HG03460 (cell line): ENCODE measurements around the gene AGMO.

Experiments
- ATAC-seq: cut with Tn5 transposase; IDR thresholded peaks from one replicate; pipeline ENCODE4 v1.9.1; 2021; ENCODE audit not compliant: unreplicated experiment

The AGMO gene

GRCh38 chr7:15504351-15504750 lies 57.5 kb downstream of the AGMO start:
- ATAC-seq, result no peak

DNA sequence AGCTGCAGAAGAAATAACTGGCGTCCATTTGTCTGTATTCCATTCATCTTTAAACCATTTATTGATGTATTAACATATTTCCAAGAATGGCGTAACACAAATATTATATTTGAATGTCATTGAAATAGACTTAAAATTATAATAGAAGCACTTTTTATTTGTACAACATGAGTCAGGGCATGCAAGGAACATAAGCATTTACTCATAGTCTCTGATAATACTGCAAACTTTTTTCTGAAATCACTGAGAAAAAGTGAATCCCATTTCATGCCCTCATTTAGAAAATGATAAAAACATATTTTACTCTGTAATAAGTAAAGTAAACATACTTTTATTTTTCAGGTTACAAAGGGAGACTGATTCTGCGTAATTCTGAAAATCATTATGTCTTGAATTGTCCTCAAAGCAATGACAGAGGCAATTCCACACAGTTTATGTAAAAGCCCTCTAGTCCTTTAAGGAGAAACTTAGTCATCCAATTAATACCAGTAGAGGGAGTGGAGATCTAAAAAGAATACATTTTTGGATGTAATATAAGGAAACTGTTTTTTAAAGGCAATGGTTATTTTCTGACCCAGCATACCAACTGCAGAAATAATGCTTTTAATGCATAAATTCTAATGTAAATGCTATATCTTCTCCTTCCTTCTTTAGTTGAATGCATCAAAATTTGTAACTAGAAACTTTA lies 58.1 kb downstream of the AGMO start:
- no peak for ATAC-seq

GRCh38 chr7:15498465-15498864 lies 63.4 kb downstream of the AGMO start:
- no peak for ATAC-seq

DNA sequence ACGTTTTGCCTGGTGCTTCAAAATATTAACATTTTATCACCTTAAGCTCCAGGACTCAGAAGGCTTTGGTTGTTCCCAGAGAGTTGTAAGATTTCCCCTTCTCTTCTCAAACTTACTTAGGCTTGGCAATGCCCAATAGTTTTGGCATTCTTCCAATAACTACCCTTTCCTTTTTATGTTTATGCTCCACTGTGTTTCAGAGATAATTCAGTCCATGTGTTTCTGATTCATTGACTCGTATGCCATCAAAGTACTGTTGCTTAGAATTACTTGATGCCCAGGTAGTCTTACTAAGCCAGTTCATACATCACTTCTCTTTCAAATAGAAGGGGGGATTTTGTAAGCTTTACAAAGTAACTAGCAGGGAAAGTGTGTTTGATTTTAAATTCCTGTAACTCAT lies 66.6 kb downstream of the AGMO start:
- ATAC-seq, result no peak

- no peak for ATAC-seq
These were observed 67.1 kb downstream of the AGMO start for GRCh38 chr7:15494711-15495110.

DNA sequence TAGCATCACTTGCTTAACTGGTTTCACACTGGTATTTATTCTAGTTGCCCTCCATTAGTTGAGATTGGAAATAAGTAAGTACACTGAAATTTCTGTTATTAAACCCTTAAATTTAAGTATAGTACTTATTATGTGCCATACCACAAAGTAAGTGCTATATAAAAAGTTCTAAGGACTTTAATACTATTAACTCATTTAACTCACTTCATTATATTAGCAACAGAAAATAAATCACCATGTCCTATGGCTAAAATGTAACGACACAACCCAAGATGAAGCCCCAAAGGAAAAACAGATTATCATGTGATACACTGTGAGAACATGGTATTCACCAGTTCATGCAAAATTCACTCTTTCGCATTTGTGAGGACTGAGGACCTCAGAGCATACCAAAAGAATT lies 70.5 kb downstream of the AGMO start:
- no peak for ATAC-seq

GRCh38 chr7:15490291-15490690 lies 71.5 kb downstream of the AGMO start:
- no peak for ATAC-seq

GRCh38 chr7:15489861-15490260 lies 72.0 kb downstream of the AGMO start:
- no peak for ATAC-seq

GRCh38 chr7:15489383-15489782 lies 72.4 kb downstream of the AGMO start:
- no peak for ATAC-seq

DNA sequence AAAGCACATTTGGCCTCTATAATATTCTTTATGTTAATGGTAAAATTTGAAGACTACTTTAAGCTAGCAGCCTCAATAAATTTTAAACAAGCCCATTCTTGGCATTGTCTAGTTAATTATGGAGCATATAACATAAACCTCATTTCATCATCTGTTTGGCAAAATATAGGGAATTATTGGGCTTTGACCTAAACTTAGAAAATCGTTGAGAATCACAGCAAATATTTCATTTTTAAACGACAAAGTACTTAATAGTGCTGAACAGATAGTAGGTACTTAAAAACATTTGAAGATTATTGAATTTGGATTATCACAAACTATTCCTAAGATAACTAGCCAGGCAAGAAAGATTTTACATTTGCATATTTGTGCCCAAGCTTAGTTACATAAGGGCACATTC lies 73.4 kb downstream of the AGMO start:
- ATAC-seq, result no peak

DNA sequence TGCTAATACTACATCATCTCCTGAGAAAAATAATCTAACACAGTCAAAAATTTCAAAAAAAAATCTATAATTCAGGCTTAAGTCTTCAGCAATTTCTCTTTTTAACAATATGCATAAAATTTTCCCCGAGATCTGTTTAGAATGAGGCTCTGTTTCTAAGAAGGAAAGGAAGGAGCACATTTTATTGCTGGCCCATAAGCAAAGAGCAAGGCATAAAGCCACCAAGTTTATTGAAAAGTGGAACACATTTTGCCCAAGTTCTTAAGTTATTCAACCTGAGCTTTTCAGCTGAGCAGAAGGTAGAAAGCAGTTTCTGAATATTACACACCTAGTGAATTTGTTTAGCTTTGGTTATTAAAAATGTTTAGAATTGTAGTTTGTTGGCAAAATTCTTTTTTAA lies 73.9 kb downstream of the AGMO start:
- no peak for ATAC-seq

GRCh38 chr7:15485998-15486397 lies 75.8 kb downstream of the AGMO start:
- no peak for ATAC-seq

DNA sequence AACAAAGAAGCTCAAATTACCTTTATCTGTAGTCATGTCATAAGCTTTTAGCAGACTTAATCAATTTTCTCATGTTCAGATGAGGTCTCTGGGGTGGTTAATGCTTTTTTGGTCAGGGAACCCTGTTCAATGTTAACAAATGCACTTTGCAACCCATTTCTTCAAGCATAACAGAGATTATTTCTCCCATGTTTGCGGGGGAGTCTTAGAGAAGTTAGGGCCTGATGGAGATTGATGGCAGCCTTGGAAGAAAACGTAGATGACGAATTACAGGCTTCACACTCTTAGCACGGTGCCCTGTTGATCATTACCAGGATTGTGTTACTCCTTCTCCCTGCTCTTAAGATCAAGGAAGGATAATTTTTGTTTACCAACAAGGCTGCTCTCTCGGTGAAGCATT lies 76.4 kb downstream of the AGMO start:
- ATAC-seq, result no peak

DNA sequence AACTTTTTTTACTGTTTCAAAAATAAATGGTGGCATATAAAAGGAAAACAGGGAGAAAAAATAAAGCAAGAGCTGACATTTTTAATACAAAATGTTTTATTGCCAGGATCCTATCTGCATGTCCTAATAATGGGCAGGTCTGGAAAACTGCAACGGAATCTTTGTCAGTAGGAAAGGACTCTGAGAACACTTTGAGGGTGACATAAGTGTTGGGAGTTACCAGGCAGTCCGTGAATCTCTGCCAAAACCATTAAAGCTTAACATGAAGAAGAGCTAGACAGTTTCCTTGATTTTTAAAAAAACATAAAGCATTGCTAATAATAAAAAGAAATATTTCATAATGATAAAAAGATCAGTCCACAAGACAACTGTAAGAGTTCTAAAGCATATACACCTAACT lies 80.7 kb downstream of the AGMO start:
- ATAC-seq, result no peak

DNA sequence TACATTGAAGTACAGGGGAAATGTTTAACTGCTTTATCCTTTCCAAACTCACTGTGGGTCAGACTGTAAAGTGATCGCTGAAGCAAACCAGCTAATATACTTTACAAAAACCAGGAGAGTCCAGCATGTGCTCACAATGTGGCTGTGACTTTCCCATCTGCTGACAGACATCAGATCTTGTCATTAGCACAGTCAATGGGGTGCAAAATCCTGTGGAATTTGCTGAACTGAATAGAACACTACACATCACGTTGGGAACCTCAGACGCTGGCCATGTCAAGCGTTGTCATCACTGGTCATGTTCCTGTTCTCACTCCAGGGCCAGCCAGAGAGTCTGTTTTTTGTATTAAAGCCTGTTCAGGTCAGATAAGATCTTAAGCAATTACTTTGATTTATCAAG lies 83.4 kb downstream of the AGMO start:
- no peak for ATAC-seq

DNA sequence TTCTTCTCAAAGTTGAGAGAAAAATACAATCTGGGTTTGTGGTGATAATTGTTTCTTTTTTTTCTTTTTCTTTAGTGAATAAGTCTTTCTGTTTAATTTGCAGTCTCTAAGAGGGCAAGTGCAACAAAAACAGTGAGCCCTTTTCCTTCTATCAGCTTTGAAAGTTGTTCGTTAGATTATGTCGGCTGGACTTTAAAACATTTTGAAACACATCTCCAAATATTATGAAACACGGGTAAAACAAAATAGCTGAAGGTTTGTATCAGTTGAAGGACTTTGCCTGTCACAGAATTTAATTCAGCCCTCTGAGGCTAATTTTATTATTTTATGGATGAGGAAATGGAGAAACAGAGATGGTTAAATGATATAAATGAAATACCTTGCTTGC lies 85.3 kb downstream of the AGMO start:
- ATAC-seq, result no peak

DNA sequence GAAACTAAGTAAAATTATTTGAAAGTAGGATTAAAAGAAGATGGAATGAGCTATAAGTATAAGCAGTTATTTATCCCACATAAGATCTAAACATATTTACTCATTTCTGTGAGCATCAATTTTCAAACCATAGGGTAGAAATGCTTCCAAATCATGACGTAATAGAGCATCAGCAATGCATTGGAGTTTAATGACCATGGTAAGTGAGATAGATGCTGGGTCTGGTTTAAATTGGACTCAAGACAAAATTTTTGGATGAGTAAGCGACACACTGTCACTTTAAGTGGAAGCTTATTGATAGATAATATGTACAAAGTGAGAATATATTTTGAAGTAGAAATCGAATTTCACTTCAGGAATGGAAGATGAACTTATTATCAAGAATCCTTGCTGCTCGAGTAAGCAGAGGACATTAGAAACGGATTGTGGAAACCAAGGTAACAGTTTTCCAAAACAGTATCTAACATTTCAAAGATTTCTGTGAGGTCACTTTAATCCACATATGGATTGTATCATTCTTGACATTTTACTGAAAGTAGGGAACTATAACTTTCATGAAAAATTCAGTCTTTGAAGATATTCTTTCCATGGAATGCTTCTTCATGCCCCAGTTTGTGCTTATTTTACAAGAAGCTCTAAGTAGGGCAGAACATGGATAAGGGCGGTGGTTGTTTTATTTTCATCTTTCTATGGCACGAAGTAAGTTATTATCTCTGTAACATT lies 85.8 kb downstream of the AGMO start:
- no peak for ATAC-seq

DNA sequence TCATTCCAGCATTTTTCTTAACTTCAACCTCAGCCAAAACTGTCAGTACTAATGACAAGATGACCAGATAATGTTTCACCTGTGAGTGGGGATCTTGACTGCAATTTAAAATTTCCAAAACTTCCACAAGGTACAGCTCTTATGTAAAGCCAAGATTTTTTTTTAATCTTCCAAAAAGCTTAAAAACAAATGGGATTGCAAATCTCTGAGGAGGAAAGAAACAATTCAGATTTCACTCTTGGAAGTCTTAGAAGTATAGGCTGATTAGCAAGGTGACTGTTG lies 90.2 kb downstream of the AGMO start:
- ATAC-seq, result no peak

DNA sequence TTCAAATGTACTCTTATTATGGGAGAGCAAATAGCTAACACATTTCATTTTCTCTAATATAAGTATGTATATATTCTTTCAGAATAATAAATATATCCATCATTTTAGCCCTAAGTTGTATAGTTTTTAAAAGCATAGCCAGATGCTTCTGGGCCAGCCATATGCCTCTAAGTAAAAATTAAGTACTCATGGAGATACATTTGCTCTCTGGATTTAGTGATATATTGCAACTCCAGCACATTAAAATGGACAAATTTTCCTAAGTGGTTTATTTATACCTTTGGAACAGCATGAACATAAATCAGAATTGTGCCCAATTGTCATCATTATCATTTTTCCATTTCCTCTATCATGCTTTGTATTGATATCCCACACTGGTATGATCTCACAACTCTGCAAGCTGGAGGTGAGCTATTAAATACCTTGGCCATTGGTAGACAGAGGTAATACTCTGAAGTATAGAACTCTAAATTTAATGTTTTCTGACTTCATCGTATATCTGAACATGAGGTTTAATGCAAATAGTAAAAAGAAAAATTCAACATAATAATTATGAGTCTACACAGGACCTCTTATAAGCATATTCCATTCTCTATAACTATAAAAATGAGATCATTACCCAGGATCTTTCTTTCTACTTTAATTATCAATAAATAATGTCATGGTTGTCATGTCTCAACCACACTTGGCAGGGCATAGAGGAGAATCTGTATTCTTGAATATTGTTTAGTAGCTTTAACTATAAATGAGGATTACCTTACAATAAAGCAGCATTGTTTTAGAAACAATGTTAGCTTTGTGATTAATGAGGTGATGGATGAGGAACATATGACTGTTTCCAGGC lies 90.8 kb downstream of the AGMO start:
- no peak for ATAC-seq

GRCh38 chr7:15464667-15465121 lies 97.1 kb downstream of the AGMO start:
- no peak for ATAC-seq

DNA sequence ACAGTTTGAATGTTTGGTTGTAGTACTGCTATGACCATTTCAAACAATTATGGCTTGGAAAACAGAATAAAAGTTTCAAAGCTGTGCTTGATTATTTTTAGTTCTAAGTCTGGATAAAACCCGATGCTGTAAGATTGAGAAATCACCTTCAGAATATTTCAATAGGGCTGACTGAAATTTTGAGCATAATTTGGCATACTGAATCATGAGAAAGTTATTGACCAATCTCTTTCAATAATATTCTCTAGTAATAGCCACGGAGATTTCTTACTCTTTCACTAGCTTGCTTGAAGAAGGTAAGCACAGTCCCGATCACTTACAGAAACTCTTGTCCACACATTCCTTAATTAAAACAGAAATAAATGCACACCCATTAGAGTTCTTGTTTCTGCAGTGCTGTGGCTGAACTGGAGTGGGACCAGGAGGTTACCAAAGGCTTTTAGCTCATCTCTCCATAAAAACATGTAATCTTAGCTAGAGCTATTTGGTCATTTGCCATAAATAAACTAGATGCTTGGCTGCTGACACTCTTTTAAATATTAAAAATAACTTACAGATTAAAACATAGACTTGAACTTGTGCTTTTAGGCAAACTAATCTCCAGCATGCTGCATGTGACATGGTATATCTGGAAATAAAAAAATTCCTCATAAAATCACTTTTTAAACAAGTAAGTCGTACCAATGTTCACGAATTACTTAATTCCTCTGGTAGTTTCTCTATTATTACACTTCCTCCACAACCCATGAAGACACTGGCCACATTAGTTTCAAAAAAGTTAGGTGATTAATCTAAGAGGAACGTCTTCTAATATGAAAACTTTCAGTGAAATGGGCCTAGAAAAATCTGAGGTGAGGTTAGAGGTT lies 97.8 kb downstream of the AGMO start:
- ATAC-seq, result no peak
